NCI-H524 (cell line): ENCODE results near the gene FTCDNL1.
A peak's percentile ranks its signal among the peaks of the same experiment; 100 is the strongest.

Source experiments
- DNase-seq, 2 experiments: peaks; one replicate each; lab custom pipeline; 2025; lab: John Stamatoyannopoulos, UW

FTCDNL1 gene

DNA sequence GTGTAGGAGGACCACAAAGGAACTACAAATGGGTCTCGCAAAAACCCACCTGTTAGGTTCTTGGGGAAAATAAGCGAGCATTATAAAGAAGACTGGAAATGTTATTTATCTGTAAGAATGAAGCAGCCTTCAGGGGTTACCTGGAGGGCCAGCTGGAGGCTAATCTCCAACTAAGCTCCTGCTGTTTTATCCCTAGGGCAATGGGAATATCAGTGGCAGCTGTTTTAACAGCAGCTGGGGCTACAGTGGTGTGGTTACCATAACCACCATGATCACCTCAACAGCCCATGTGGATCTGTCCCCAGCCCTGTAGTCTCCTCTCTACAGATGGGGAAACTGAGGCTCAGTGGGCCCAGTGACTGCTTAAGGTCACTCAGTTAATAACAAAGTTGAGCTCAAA is 108.1 kb downstream of the FTCDNL1 start:
- peak; percentile 21 to 75 for DNase-seq

DNA sequence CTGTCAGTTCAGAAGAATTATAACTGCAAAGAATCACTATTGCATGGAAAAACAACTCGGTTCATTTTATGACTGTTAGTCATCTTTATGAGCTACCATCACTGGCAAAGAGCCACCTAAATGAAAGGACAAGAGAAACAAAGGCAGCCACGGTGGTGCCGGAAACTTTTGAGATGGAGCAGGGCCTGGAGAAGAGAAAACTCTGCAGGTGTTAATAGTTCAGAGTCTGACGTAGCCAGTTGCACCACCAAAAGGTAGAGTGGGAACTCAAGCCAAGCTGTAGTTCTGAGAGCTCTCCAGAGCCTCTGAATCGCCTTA is 110.9 kb downstream of the FTCDNL1 start:
- DNase-seq = no peak

DNA sequence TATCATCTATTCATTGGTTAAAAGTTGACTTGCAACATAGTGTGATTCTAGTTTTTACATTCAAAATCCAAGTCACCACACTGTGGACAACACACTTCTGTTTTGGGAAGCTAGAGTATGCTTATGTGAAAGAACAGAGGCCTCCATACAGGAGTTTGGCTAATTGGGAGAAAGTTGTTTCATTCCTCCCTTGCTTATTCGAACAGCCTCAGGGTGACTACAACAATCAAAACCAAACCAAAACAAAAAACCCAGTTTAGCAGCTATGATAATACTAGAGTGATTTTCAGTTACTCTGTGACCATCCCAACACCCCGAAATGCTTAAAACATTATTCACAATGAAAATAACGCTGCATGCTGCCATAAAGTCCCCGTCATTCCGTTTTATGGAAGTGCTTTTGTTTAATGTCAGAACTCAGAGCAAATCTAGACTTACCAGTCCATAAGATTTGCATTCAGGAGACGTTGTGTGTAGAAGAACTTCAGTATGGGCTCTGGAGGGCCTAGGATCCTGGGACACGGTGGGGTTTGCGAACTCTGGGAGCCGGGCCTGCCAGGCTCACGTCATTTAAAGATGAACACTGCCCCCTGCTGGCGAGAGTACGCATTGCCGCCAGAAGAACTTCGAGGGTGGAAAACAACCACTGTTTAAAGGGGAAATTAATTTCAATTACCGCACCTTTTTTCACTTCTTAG is 111.4 kb downstream of the FTCDNL1 start:
- peak in 1 of 2 experiments; percentile 39 for DNase-seq

DNA sequence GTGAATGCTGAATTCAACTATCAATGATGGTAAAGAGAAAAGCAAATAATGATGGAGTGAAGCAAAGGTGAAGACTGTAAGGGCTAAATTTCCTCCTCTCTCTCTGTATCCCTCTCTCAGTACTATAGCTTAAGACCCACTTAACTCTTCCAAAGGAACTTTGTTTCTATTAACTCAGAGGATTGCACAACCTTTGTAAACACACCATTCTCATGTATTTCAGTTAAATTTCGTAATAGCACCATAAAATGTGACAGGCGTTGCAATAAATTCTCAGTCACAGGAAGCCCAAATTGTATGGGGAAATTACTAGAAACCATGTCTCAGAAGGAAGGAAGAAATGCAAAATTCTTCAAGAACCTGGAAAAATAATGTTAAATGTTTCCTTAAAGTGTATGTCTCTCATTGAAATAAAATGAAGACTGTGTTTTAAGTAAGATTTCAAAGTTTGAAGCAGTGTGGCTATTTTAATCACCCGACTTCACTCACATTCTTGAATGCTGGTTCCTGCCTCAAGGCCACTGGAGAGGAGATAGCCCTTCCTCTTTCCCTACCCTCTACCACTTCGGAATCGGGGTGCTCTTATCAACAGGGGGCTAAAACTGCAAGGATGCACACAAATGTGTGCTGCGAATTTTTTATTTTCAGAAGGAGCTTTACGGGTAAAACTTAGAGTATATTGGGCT is 112.1 kb downstream of the FTCDNL1 start:
- no peak for DNase-seq

DNA sequence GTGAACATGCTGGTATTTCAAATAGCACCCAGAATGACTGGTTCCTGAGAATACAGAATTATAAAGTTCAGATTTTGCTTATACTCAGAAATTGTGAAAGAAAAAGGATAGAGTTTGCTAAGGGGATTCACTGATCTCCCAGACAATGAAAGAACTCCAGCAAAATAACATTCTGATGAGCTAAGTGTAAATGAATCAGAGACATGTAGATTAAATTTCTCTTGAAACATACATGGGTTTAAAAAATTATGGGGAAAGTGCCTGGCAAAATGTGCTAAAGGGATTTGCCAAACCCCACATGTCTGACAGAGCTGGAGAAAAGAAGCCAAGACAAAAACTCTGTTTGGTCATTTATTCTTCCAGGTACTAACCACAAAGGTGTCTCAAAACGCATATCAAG is 116.3 kb downstream of the FTCDNL1 start:
- no peak for DNase-seq

DNA sequence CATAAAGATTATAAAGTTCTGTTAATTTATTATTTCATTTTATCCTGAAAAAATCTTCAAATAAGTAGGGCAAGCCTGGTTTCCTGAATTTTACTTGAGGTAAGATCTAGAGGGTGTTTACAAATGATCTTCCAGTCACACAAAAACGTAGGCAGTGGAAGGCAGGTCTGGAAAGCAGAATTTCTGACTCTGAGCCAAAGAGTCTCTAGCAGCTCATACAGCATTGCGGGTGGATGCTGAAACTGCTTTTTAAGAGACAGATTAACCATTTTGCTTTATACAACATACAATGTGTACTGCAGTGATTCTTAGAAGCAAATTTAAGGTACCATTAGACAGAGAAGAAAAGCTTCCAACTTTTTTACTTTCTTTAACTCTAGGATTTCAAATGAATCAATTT is 117.0 kb downstream of the FTCDNL1 start:
- DNase-seq = no peak

DNA sequence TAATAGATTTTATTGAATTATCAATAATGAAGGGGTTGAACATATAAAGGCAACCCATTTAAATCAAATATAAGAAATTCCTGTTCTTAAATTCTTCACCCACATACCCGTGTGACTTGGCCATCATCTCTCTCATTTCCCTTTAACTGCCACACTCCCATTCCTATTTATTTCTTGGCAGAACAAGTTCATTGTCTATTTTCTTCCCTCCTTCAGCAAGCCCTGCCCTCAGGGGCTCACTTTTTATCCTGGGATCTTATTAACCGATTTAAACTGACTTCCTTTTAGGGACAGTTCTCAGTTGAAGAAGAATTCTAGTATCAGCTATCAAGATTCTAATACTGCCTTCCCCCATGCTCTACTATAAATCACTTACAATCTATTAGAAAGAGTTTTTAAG is 123.2 kb downstream of the FTCDNL1 start:
- DNase-seq = no peak

DNA sequence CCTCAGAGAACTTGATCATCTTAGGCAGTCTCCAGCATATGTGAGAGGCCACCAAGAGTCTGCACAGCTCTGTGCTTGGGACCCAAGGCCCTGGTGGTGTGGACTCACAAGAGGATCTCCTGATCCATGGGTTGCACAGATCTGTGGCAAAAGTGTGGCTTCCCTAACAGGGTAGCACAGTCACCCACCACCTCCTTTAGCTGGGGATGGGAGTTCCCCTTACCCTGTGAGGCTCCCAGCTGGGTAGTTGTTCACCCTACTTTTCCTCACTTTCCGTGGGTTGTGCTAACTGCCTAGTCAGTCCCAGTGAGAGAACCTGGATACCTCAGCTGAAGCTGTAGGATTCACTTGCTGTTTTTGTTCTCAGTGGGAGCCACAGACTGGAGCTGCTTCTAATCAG is 123.7 kb downstream of the FTCDNL1 start:
- no peak for DNase-seq

DNA sequence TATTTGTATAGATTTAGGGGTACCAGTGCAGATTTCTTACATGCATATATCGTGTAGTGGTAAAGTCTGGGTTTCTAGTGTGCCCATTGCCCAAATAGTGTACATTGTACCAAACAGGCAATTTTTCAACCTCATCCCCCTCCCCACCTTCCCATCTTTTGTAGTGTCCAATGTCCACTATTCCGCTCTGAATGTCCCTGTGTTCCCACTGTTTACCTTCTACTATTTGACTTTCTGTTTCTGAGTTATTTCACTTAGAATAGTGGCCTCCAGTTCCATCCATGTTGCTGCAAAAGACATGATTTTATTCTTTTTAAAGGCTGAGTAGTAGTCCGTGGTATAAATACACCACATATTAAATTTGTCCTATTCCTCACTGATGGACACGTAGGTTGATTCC is 132.9 kb downstream of the FTCDNL1 start:
- no peak for DNase-seq

DNA sequence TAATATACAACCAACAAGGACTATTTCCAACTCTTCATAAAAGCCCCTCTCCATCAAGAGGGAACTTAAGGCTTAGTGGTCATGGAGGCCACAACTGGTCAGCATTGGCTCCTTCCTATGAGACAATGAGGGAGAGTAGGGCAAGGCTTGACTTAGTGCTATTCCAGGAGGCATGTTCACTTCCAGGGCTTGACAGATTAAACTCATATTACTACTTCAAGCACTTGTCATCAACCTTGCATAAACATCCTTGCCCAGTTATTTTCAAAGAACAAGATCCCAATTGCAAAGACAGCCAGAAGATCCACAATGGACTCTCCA is 133.4 kb downstream of the FTCDNL1 start:
- no peak for DNase-seq

DNA sequence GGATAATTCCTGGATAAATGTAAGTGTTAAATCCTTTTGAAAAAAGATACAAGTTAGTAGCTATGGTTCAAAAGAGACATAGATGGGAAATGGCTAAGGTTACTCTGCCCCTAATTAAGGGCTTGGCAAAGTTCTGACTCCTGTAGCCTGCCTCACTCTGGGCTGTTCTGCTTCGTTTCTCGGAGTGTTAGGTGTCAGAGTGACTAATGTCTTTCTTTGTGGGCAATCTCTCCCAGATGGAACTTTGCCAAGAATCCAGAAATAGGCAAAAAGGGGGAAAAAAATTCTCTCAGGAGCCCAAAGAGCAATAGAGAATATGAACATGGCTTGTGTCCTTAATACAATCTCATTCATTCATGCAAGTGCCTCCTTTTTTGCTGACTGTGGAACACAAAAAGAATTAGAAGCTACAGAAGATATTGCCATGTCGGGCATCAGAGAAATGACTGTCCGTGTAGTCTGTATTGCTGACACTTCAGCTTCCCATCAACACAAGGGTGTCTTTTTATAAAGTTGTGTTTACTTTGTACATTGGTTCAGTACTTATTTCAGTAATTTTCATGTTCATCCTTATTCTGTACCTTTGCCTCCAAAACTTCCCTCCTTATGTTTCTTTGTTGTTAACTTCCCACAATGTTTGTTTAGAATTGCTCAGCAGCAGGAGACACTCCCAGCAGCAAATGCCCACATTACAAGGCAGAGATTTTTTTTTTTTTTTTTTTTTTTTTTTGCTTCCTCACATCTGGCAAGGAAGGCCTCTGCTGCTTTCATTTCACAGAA is 134.0 kb downstream of the FTCDNL1 start:
- DNase-seq = no peak

DNA sequence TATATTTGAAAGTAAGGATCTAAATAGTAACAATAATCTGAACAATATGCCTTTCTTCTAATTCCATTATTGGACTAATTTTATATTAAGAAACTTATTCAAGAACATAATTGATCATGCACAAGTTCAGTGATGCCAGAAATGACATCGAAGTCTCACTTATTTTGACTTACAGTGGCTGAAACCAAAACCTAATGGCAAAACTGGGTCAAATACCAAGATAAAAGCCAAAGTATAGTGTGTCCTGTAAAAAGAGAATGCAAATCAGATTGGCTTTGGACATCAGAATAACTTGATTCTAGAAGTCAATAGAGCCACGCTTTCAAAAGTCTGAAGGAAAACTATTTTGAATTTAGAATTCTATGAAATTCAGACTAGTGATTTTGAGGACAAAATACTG is 137.2 kb downstream of the FTCDNL1 start:
- no peak for DNase-seq

DNA sequence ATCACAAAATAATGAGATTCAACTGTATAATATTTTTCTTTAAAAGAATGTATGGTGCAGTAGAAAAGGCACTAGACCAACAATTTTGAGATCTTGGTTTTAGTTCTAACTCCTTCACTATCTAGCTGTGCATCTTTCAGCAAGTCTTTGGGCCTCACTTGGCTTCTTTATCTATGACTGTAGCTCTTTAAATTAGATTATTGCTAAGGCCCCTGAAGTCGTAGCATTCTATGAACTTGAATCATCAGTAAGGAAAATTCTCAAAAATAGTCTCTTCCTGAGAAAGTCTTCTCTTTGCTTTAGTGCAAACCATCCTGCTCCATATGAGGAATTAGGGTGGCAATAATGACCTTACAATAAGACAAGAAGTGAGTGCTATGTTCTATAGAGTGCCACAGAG is 140.4 kb downstream of the FTCDNL1 start:
- no peak for DNase-seq
